ENCODE data around the gene RPS24.
"Not testable (repeated sequence)": the region's sequence is repeated elsewhere in the genome, so short reads cannot be mapped to it uniquely, and the experiment has no call there.

RPS24 gene

GRCh38 chr10:77989081-77989724, 44.5 kb upstream of the RPS24 start:
- Histone ChIP-seq H3K79me2 (ENCODE audit: control insufficient read depth, low read length) (no peaks in the 10 kb centered on the region), H3K27ac (ENCODE audit: low read depth, low read length) (no peak overlapping the region), H3K36me3 (ENCODE audit: control insufficient read depth, low read length) (peaks cover 90% of the 10 kb centered on the region), H3F3A (ENCODE audit: control insufficient read depth, insufficient read depth) (no peaks in the 10 kb centered on the region), H3K4me2 (ENCODE audit: low read length) (no peak overlapping the region), H3K27me3 (ENCODE audit: control insufficient read depth, low read length) (no peaks in the 10 kb centered on the region), H3K9me2 (replicated peaks; ENCODE audit: control insufficient read depth, low read length) (no peaks in the 10 kb centered on the region), H3K4me3 (ENCODE audit: low read length) (no peak overlapping the region), H4K20me1 (ENCODE audit: control insufficient read depth, insufficient read depth, low read depth, low read length) (no peaks in the 10 kb centered on the region), H3K4me1 (ENCODE audit: control insufficient read depth, low read length) (no peaks in the 10 kb centered on the region), H3K9me3 (ENCODE audit: control insufficient read depth, insufficient read depth, low read length) (no peaks in the 10 kb centered on the region)
- TF ChIP-seq EZH2phosphoT487 (IDR thresholded peaks at IDR 0.05; ENCODE audit: borderline replicate concordance, low read length) (no peak), CTCF (IDR thresholded peaks at IDR 0.05; ENCODE audit: low read depth, low read length, poor library complexity, severe bottlenecking) (no peak)

DNA sequence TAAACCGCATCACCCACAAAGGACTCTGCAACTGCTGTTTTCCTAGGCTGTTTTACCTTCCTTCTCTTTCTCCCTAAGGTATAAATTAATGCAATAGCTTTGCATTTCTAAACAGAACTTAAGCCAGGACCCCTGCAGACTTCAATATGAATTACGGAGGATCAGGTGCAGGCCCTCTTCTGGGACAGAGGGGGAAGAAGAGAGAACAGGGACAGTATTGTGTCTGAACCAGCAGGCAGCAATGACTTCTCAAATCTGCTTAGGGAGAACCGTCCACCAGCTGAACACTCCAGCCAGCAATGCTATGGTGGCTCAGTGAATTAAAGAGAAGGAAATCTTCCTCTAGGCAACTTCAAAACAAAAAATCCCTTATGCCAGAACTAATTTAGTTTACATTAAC, 40.0 kb upstream of the RPS24 start:
- Histone ChIP-seq H3K27me3 (ENCODE audit: control insufficient read depth, low read length) (no peaks in the 10 kb centered on the region), H3K27ac (ENCODE audit: low read depth, low read length) (no peak overlapping the region)

GRCh38 chr10:77998780-77999179, 34.9 kb upstream of the RPS24 start:
- not testable (repeated sequence) for H3K4me1 ChIP-seq (ENCODE audit: control insufficient read depth, low read length); H3K9me2 ChIP-seq (replicated peaks; ENCODE audit: control insufficient read depth, low read length); H4K20me1 ChIP-seq (ENCODE audit: control insufficient read depth, insufficient read depth, low read depth, low read length); H3F3A ChIP-seq (ENCODE audit: control insufficient read depth, insufficient read depth); H3K79me2 ChIP-seq (ENCODE audit: control insufficient read depth, low read length); H3K27me3 ChIP-seq (ENCODE audit: control insufficient read depth, low read length); H3K4me3 ChIP-seq (ENCODE audit: low read length); H3K9me3 ChIP-seq (ENCODE audit: control insufficient read depth, insufficient read depth, low read length); H3K27ac ChIP-seq (ENCODE audit: low read depth, low read length); H3K4me2 ChIP-seq (ENCODE audit: low read length)
- peaks cover 48% of the 10 kb centered on the region for H3K36me3 ChIP-seq (ENCODE audit: control insufficient read depth, low read length)

More for the DNA sequence above, 40.0 kb upstream of the RPS24 start:
- H3K4me2 ChIP-seq (ENCODE audit: low read length): no peak overlapping the region
- H3K4me1 ChIP-seq (ENCODE audit: control insufficient read depth, low read length): no peaks in the 10 kb centered on the region
- no peaks in the 10 kb centered on the region for H3F3A ChIP-seq (ENCODE audit: control insufficient read depth, insufficient read depth)
- no peaks in the 10 kb centered on the region for H3K9me3 ChIP-seq (ENCODE audit: control insufficient read depth, insufficient read depth, low read length)
- H3K36me3 ChIP-seq (ENCODE audit: control insufficient read depth, low read length): peaks cover 53% of the 10 kb centered on the region
- H3K79me2 ChIP-seq (ENCODE audit: control insufficient read depth, low read length): no peaks in the 10 kb centered on the region
- no peaks in the 10 kb centered on the region for H4K20me1 ChIP-seq (ENCODE audit: control insufficient read depth, insufficient read depth, low read depth, low read length)
- TF ChIP-seq CTCF (IDR thresholded peaks at IDR 0.05; ENCODE audit: low read depth, low read length, poor library complexity, severe bottlenecking) (no peak), EZH2phosphoT487 (IDR thresholded peaks at IDR 0.05; ENCODE audit: borderline replicate concordance, low read length) (no peak)
- no peak overlapping the region for H3K4me3 ChIP-seq (ENCODE audit: low read length)
- H3K9me2 ChIP-seq (replicated peaks; ENCODE audit: control insufficient read depth, low read length): no peaks in the 10 kb centered on the region

GRCh38 chr10:78000206-78000605, 33.5 kb upstream of the RPS24 start:
- TF ChIP-seq EZH2phosphoT487 (IDR thresholded peaks at IDR 0.05; ENCODE audit: borderline replicate concordance, low read length) (no peak), CTCF (IDR thresholded peaks at IDR 0.05; ENCODE audit: low read depth, low read length, poor library complexity, severe bottlenecking) (no peak)
- no peak overlapping the region for H3K27ac ChIP-seq (ENCODE audit: low read depth, low read length)
- peaks cover 55% of the 10 kb centered on the region for H3K36me3 ChIP-seq (ENCODE audit: control insufficient read depth, low read length)

More at GRCh38 chr10:78000206-78000605, 33.5 kb upstream of the RPS24 start:
- H3K9me3 ChIP-seq (ENCODE audit: control insufficient read depth, insufficient read depth, low read length): no peaks in the 10 kb centered on the region
- H3F3A ChIP-seq (ENCODE audit: control insufficient read depth, insufficient read depth): no peaks in the 10 kb centered on the region
- no peaks in the 10 kb centered on the region for H3K9me2 ChIP-seq (replicated peaks; ENCODE audit: control insufficient read depth, low read length)
- H3K4me2 ChIP-seq (ENCODE audit: low read length): no peak overlapping the region
- H4K20me1 ChIP-seq (ENCODE audit: control insufficient read depth, insufficient read depth, low read depth, low read length): no peaks in the 10 kb centered on the region
- no peak overlapping the region for H3K4me3 ChIP-seq (ENCODE audit: low read length)
- no peaks in the 10 kb centered on the region for H3K27me3 ChIP-seq (ENCODE audit: control insufficient read depth, low read length)
- H3K79me2 ChIP-seq (ENCODE audit: control insufficient read depth, low read length): no peaks in the 10 kb centered on the region
- no peaks in the 10 kb centered on the region for H3K4me1 ChIP-seq (ENCODE audit: control insufficient read depth, low read length)
